ENCODE data around the gene SPEM2. TPM values are rescaled to one million over a fixed set of nuclear protein-coding genes. Genes with fewer than 3 reads are reported as not detected.

The SPEM2 gene
- total and polyA plus RNA-seq, 4 donors, result not detected

GRCh38 chr17:7426896-7427489 lies 1.6 kb downstream of the SPEM2 start:
- TF ChIP-seq EGR1 (IDR thresholded peaks at IDR 0.05; ENCODE audit: low read depth in 2 of 2) (no peak), FOXA2 (IDR thresholded peaks at IDR 0.05) (no peak), SP1 (IDR thresholded peaks at IDR 0.05) (no peak), ZBTB33 (IDR thresholded peaks at IDR 0.05) (no peak), NR2F2 (IDR thresholded peaks at IDR 0.05) (no peak)
- no peak overlapping the region for H3K27ac ChIP-seq (ENCODE audit: low read depth in 1 of 2, low read length in 2 of 2)
- no peaks in the 10 kb centered on the region for H3K27me3 ChIP-seq (ENCODE audit: control insufficient read depth in 4 of 4, insufficient read depth in 4 of 4, low read length in 3 of 4)
- WGBS, result 93% methylated on average over 29 of the region's 29 CpGs
- no peak overlapping the region for H3K9ac ChIP-seq (ENCODE audit: low read depth in 1 of 2, low read length in 2 of 2)
- no peaks in the 10 kb centered on the region for H3K4me1 ChIP-seq (ENCODE audit: control insufficient read depth in 4 of 4, insufficient read depth in 4 of 4, low read length in 3 of 4)
- no peak for DNase-seq (ENCODE audit: low spot score)
- H3K4me3 ChIP-seq (ENCODE audit: low read depth in 1 of 3, low read length in 3 of 3), result no peak overlapping the region
- H3K9me3 ChIP-seq (ENCODE audit: control insufficient read depth in 4 of 4, low read length in 3 of 4), result no peaks in the 10 kb centered on the region
- no peaks in the 10 kb centered on the region for H3K36me3 ChIP-seq (ENCODE audit: control insufficient read depth in 4 of 4, insufficient read depth in 3 of 4, low read depth in 1 of 4, low read length in 3 of 4)

DNA sequence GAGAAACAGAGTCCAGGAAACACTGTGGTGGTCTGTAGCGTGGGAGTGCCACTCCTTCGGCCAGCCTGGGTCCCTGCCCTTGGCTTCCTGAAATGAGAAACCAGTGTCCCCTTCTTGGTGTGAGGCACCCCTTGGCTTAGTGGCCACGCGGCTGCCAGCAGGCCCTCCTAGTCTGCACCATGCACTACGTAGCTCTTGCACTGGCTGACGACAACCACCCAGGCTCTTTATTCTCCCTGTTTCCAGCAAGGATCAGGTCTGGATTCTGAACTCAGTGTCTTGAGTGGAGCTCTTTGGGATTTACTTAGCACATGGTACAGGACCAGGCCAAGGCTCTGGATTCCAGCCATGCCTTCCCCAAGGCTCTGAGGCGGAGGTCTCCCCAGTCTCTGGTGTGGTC lies 2.1 kb downstream of the SPEM2 start:
- Histone ChIP-seq H3K27me3 (ENCODE audit: control insufficient read depth in 4 of 4, insufficient read depth in 4 of 4, low read length in 3 of 4) (no peaks in the 10 kb centered on the region), H3K4me1 (ENCODE audit: control insufficient read depth in 4 of 4, insufficient read depth in 4 of 4, low read length in 3 of 4) (no peaks in the 10 kb centered on the region), H3K4me3 (ENCODE audit: low read depth in 1 of 3, low read length in 3 of 3) (no peak overlapping the region), H3K36me3 (ENCODE audit: control insufficient read depth in 4 of 4, insufficient read depth in 3 of 4, low read depth in 1 of 4, low read length in 3 of 4) (no peaks in the 10 kb centered on the region), H3K9ac (ENCODE audit: low read depth in 1 of 2, low read length in 2 of 2) (no peak overlapping the region), H3K9me3 (ENCODE audit: control insufficient read depth in 4 of 4, low read length in 3 of 4) (no peaks in the 10 kb centered on the region), H3K27ac (ENCODE audit: low read depth in 1 of 2, low read length in 2 of 2) (no peak overlapping the region)
- 88% methylated on average over 7 of the region's 7 CpGs for WGBS
- TF ChIP-seq FOXA1 (IDR thresholded peaks at IDR 0.05), result no peak
- no peak for TF ChIP-seq NR2F2 (IDR thresholded peaks at IDR 0.05)
- no peak for TF ChIP-seq HNF4A (conservative IDR thresholded peaks at IDR 0.05)
- TF ChIP-seq RXRA (IDR thresholded peaks at IDR 0.05), result no peak
- DNase-seq (ENCODE audit: low spot score), result no peak

DNA sequence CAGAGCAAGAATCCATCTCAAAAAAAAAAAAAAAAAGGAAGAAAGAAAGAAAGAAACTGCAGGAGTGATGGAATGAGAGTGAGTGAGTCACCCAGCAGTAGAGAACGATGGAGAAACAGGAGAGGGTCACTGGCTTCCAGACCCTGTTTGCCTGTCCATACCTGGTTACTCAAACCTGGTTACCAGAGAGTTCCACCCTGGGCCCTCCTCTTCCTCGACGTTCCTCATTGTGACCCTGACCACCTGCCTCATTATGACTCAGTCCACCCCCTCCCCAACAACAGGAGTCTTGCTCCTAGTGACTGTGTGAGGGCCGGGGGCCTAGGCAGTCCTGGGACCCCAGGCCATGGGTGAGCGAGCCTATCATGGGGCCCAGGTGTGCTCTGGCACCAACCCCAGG lies 3.1 kb downstream of the SPEM2 start, which contains the start of gene SPEM3:
TSS of gene SPEM3 (plus strand) at position 301 of the 400 bp plus-strand sequence. CDS start at position 347, 46 bp downstream.
- H3K27me3 ChIP-seq (ENCODE audit: control insufficient read depth in 4 of 4, insufficient read depth in 4 of 4, low read length in 3 of 4), result no peaks in the 10 kb centered on the region
- 77% methylated on average over 5 of the region's 5 CpGs for WGBS
- no peak within 1 kb of the TSS for H3K9ac ChIP-seq (ENCODE audit: low read depth in 1 of 2, low read length in 2 of 2)
- H3K27ac ChIP-seq (ENCODE audit: low read depth in 1 of 2, low read length in 2 of 2), result no peak within 1 kb of the TSS
- H3K4me1 ChIP-seq (ENCODE audit: control insufficient read depth in 4 of 4, insufficient read depth in 4 of 4, low read length in 3 of 4), result no peaks in the 10 kb centered on the region
- no peaks in the 10 kb centered on the region for H3K9me3 ChIP-seq (ENCODE audit: control insufficient read depth in 4 of 4, low read length in 3 of 4)
- no peak within 1 kb of the TSS for H3K4me3 ChIP-seq (ENCODE audit: low read depth in 1 of 3, low read length in 3 of 3)
- no peak for DNase-seq (ENCODE audit: low spot score)
- no peaks in the 10 kb centered on the region for H3K36me3 ChIP-seq (ENCODE audit: control insufficient read depth in 4 of 4, insufficient read depth in 3 of 4, low read depth in 1 of 4, low read length in 3 of 4)
- TF ChIP-seq HNF4G (IDR thresholded peaks at IDR 0.05), result no peak
- TF ChIP-seq GABPA (IDR thresholded peaks at IDR 0.05 in 1 of 2, conservative IDR thresholded peaks at IDR 0.05 in 1 of 2), result no peak
- no peak for TF ChIP-seq EGR1 (IDR thresholded peaks at IDR 0.05; ENCODE audit: low read depth in 2 of 2)
- TF ChIP-seq RAD21 (IDR thresholded peaks at IDR 0.05), result no peak
- no peak for TF ChIP-seq FOXA1 (IDR thresholded peaks at IDR 0.05)
- TF ChIP-seq CTCF (IDR thresholded peaks at IDR 0.05; ENCODE audit: low read depth, low read length, missing input control), result no peak
- TF ChIP-seq RXRA (IDR thresholded peaks at IDR 0.05), result no peak
- TF ChIP-seq TAF1 (conservative IDR thresholded peaks at IDR 0.05), result no peak
- no peak for TF ChIP-seq JUND (IDR thresholded peaks at IDR 0.05)
- no peak for TF ChIP-seq YY1 (IDR thresholded peaks at IDR 0.05)
- TF ChIP-seq, protein P1, sequence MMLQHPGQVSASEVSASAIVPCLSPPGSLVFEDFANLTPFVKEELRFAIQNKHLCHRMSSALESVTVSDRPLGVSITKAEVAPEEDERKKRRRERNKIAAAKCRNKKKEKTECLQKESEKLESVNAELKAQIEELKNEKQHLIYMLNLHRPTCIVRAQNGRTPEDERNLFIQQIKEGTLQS (IDR thresholded peaks at IDR 0.05), result no peak
- no peak for TF ChIP-seq SP1 (IDR thresholded peaks at IDR 0.05)
- TF ChIP-seq FOXA2 (IDR thresholded peaks at IDR 0.05), result no peak
- TF ChIP-seq MAX (IDR thresholded peaks at IDR 0.05), result no peak
- TF ChIP-seq HNF4A (conservative IDR thresholded peaks at IDR 0.05), result no peak
- TF ChIP-seq ZBTB33 (IDR thresholded peaks at IDR 0.05), result no peak
- TF ChIP-seq NR2F2 (IDR thresholded peaks at IDR 0.05), result no peak
